ENCODE measurements around the gene TTC27.

GRCh38 chr2:32824070-32824809 lies 196.4 kb downstream of the TTC27 start:
- TF ChIP-seq CTCF (IDR thresholded peaks at IDR 0.05) (no peak), POLR2A (IDR thresholded peaks at IDR 0.05) (no peak), POLR2AphosphoS5 (IDR thresholded peaks at IDR 0.05) (no peak), EP300 (IDR thresholded peaks at IDR 0.05; ENCODE audit: low read depth) (no peak)
